Ammon's horn (tissue), 1 donor: Measurements from ENCODE around the gene ZNF789.
"Not testable (repeated sequence)": the region's sequence is repeated elsewhere in the genome, so short reads cannot be mapped to it uniquely, and the experiment has no call there.

Experiments
- DNase-seq: peaks from one replicate; pipeline ENCODE4 v3.0.0-alpha.2; 2016; ENCODE audit warnings: low spot score

Gene ZNF789

DNA sequence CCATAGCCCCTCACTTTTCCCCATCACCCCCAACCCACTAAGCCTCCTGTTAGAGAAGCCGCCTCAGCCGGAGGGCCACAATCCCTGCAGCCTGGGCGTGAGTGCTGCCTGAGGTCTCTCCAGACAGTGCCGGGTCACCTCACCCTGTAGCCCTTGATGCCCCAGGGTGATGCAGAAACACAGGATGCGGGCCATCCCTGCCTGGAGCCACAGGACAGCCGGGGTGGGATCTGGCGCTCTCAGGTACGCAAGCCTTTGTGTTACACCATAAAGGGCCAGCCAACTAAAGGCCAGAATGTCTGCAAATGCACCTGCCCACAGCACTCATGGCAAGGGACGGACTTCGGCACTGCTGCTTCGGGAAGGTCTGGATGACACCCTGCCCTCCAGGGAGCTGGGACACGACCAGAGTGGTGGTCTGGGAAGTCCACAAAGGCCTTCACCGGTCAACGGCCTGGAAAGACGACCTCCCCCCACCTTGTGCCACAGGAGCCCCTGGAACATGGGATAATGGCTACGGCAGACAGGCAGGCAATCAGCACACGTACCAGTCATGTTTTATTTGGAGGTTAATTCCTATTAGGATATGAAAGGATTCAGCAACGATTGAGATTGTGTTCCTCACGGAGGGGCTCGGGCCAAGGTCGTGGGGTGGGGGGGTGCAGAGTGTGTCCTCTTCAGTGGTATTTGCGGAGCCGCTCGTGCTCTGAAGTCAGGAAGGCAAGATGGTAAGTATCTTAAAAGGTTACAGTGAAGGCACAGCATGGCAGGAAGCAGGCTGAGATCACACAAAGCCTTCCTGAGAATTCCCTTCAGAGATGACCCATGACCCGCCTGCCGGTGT, 14.8 kb upstream of the ZNF789 start:
- DNase-seq = no peak

DNA sequence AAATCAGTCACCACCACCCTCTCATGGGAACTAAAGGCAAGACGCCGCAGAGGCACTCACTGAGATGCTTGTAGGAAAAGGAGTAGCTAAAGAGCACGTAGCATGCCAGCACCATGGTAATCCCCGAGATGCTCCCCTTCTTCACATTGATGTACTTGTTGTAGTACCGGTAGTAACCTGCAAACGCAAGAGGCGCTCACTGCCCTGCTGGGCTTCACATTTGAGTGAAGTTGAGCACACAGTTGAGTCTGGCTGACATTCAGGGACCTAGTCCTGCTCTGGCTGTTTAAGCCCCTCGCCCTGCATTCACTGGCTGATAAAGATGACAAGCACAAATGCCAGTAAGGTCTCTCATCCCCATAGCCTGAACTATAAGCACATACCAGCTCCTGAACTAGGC, 13.6 kb upstream of the ZNF789 start:
- DNase-seq = no peak

DNA sequence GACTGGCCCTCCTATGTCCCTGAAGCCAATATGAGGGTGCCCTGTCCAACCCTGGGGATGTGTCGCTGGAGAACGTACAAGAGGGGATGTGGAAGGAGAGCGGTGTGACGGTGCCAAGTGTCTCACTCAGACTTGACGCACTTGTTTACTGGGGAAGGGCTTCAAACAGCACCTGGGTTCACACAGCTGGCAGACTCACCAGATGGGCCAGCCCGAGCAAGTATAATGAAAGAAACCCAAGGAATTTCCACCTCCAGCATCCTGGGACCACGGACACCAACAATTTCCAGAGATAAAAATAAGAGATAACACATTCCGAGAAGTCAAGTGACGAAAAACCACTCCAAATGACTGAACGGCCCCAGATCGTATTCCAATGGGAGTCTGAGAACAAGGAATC, 12.0 kb upstream of the ZNF789 start:
- no peak for DNase-seq

DNA sequence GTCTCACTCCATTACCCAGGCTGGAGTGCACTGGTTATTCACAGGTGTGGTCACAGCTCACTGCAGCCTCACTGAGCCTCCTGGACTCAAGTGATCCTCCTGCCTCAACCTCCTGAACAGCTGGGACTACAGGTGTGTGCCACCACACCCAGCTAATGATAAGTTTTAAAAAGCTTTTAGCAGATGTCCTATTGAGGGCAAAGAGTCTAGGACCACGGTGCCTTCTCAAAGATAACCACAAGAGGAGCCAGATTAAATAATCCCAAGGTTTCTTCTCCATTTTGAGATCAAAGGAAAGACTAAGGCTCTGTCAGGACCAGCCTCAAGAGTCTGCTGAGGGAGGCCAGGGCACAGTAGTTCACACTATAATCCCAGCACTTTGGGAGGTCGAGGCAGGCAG, 11.5 kb upstream of the ZNF789 start:
- DNase-seq = no peak

DNA sequence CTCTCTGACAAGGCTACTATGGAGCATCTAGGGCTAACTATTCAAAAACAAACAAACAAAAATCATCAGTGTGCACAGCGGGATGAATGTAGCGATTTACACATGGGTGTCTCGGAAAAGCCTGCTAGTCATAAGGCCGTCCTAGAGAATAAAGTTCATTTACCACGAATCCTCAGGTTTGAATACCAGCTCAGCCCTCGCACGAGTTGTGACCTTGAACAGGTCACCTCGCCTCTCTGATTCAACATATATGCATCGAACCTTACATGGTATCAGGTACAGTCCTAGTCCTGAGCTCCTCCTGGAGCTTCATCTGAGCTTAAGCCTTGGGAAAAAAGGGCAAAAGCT, 7.3 kb upstream of the ZNF789 start:
- DNase-seq = no peak

DNA sequence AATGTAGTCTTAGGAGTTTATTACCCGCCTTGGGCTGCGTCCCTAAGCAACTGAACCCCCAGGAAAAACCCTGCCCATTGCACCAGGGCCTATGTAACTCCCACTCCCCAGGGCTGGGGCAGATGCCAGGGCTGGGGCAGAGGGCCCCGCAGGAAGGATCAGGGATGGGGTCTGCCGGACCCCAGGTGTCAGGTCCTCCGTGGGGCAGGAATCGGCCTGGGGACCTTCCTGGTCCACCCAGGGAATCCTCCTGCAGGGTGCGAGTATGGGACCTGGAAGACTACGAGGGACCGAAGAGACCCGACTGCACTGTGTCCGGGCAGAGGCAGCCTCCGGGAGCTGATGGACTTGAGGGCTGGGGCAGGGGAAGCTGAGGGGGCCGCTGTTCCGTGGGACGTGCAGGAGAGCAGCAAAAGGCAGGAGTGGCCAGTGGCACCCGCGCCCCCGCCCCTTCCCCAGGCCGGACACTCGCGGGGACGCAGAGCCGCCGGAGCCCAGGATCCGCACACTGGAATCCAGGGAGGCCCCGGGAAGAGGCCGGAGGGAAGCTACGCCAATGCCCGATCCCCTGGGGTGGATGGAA, 4.3 kb upstream of the ZNF789 start:
- DNase-seq = no peak

DNA sequence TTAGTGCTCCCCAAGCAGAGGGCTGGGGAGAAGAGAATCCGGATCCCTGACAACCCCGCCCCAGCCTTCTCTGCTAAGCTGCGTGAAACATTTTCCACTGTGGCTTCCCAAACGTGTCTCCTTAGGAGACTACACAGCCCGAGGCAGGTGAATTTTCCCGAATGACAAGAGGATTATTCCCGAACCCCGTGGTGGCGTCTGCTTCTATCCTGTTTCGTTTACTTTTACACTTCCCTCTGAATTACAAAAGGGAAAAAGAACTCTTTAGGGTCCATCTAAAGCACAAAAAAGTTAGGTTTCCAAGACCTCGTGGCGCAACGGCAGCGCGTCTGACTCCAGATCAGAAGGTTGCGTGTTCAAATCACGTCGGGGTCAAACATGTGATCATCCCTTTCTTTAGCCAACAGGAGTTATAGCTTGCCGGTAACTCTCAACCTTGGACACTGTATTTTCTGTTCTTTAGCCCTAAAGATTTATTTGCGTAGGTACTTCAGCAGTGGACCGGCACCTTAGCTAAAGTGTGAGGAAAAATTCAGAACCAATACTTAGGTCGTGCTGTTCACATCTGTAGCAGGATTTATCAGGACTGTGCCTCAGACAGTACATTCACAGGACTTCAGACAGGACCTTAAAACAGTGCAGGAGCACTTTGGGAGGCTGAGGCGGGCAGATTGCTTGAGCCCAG, 3.2 kb upstream of the ZNF789 start:
- no peak for DNase-seq

DNA sequence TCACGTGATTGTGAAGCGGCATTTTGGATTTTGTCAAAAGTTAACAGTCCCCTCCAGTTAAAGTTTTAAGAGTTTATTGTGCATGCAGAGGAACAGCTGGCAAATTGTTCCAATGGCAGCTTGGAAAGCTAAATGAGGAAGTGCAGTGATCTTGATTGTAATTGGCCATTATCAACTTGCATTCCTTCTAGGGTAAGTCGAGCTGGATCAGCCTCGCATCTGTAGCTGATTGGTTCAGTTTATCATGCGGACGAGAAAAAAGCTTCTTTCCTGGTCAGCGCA, 566 bp downstream of the ZNF789 start:
- DNase-seq = peak; percentile 45

DNA sequence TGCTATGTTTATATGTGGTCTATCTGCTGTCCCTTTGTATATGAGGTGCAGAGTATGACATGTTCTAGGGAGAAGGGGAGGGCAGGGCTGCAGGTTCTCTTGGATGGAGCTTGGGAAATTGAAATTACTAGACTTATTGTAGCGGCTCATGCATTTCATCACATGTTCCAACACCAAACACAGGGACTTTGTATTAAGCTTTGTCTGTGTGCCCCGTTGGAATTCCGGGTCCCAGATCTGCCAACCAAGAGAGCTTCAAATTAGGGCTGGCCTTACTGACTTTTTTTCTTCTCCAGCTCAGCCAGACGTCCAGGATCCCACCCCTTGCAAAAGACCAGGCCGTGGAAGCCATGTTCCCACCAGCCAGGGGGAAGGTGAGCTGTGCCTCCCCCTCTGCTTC, 3.4 kb downstream of the ZNF789 start:
- DNase-seq = no peak

DNA sequence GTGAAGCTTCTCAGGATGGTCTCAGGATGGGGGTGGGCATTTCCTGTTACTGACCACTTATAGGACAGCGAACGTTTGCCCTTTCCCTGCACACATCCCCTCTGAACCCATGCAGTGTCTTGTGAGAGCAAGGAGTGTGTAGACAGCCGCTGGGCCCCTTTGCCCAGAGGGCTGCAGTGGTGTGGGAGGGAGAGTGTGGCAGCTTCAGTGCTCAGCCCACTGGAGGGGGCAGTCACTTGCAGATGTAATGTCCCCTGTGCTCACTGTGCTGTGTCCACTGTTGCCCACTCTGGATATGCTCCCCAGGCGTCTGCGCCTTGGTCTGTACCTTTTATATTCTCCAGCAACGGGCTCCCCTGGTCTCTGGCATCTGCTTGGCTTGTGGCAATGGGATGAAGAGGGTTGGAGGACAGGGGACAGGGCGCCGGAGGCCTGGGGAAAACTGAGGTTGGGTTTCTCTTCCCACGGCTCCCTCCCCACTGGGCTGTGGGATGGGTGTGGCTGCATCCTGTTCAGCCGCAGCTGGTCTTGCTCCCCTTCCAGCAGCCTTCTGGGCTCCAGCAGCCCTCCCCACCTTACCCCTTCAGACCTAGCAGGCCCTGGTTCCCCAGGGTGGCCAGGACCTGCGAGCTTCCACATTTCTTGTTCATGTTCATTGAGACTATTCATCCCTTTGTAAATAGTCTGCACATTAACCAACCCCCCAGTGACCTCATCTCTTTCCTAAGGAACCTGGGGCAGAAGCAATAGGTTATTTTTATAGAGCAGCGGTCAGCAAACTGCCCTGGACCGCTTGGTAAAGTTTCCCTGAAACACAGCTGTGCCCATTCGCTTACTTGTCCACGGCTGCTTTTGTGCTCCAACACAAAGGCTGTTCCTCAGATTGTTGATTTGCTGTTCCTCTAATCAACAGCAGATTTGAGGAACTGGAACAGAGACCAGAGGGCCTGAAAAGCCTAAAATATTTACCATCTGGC, 6.1 kb downstream of the ZNF789 start:
- DNase-seq = no peak

DNA sequence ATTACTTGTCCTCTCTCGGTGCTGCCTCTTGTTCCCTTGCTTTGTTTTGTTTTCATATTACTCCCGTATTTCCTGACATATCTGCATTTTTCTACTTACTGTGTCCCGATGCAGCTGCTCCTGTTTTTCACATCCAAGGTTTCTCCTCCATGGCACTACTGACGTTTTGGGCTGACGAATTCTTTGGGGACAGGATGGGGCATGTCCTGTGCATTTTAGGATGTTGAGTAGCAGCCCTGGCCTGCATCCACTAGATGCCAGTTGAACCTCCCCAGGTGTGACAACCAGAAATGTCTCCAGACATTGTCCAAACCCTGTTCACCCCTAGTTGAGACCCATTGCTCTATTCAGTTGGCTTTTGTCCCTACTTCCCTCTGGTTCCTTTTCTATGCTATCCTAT, 12.4 kb downstream of the ZNF789 start:
- no peak for DNase-seq

DNA sequence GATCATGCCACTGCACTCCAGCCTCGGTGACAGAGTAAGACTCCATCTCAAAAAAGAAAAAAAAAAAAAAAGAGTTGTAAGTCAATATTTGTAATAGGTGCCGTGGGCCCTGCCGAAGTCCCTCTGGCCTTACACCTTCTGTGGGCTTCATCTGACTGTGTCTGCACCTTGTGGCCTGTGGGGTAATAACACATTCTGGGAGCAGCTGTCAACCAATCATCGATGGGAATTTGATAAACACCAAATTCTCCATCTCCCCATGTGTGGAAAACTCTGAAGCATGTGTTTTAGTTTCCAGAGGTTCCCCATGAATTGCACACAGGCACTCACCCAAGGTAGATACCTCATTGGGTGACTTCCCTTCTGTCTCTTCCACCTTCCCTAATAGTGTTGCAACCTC, 16.5 kb downstream of the ZNF789 start:
- DNase-seq = no peak

DNA sequence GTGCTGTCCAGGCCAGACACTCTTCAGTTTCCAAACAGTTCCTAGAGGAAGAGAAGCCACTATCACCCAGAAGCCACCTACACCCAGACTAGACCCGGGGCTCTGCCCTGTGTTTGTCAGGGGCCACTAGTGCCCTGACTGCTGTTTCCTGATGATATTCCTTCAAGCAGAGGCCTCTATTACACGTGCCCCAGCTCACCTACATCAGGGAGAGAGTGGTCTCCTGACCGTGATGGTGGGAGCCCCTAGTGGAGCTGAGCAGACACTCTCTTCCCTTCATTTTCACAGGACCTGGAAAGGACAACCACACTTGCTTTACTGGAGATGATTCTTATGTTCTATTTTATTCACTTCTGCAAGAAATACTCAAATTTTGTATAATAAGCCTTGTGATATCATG, 18.2 kb downstream of the ZNF789 start:
- no peak for DNase-seq

DNA sequence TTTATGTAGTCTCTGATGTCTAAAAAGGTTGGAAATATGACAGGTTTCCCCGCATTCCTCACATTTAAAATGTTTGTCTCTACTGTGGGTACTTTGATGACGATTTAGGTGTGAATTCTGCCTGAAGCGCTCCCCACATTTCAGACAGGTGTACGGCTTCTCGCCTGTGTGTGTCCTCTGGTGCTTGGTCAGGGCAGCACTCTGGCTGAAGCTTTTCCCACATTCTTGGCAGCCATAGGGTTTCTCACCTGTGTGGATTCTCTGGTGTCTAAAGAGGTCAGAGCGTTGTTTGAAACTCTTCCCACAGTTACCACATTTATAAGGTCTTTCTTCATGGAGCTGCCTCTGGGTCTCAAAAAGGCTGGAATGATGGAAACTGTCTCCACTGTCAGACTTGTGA, 21.1 kb downstream of the ZNF789 start:
- DNase-seq = no peak

DNA sequence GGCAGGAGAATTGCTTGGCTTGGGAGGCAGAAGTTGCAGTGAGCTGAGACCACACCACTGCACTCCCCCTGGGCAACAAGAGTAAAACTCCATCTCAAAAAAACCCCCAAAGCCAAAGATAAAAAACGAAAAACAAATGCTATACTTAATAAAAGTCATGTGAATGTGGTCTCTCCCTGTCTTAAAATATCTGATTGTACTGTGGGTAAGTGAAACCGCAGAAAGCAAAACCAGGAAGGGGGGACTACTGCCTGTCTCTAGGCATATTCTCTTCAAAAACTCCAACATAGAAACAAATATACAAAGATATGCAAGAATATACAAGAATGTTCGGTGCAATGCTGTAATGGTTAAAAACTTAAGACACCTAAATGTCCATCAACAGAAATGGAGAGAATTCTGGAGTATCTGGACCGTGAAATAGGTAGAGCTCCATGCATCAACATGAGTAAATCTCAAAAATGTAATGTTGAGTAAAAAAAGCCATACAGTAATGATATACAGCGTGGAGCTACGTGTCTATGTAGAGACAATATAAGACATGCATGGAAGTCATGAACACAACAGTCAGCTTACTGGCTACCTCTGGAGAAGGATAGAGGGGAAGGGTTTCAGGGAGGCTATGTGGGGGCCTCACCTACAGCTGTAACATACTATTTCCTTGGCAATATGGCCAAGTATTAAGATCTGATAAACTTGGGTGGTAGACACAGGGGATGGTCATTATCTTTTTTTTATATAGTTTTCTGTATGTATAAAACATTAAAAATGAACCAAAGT, 25.3 kb downstream of the ZNF789 start:
- no peak for DNase-seq

DNA sequence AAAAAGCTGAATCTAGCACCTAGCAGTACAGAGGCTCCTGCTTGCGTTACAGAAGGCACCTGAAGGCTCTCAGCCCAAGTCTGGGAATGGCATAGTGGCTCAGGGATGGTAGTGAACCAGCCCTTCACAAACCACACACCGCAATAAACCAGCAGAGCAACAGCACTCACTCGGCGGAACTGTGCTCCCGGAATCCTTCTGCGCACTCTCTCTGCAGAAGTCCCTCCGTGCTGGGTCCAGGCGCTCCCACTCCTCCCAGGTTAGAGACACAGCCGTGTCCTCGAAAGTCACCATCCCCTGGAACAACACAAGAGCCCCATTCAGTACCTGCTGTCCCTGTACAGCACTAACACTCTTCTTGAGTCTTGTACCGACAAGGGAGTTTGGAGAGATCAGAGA, 25.9 kb downstream of the ZNF789 start:
- no peak for DNase-seq

DNA sequence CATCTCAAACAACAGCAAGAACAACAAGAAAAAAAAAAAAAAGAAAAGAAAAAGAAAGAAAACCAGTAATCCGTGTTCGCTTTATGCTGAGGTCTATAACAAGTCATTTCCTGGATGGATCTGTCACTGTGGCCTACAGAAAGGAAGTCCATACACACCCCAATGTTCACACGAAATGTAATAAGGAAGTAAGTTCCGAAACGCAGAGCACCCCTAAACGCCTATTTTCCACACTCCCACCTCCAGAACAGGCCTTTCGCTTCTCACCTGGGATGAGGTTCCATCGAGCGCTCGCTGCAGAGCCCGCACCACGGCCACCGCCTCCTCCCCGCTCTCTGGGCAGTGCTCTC, 26.7 kb downstream of the ZNF789 start:
- no peak for DNase-seq

DNA sequence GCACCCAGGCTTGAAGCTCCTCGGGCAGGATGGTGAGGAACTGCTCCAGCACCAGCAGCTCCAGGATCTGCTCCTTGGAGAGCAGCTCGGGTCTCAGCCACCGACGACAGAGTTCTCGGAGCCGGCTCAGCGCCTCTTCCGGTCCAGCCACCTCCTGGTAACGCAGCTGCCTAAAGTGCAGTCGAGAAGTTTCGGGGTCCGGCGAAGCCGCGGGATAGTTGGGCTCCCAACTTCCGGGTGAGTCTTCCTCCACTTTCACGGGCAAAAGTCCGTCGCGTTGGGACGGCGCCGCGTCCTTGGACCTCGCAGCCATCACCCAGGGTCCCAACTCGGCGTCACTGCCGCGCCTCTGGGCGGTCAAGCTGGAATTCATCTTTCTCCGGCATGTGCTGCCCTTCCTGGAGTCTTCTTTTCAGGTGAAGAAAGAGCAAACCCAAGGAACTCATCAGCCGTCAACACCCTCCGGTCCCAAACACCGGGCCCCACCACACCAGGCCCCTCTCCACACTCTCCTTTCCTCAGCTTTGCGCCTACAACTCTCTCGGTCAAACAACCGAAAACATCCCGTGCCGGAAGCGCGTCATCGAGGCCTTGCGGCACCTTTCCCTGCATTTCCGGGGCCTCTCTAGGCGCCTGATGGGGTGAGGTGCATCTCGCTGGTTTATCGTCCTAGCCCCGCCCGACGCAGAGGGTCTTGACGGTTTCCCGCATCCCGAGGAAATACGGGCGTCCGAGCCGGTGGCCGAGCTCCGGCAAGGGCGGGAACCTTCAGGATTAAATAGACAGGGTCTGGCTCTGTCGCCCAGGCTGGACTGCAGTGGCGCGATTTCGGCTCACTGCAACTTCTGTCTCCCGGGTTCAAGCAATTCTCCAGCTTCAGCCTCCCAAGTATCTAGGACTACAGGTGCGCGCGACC, 27.3 kb downstream of the ZNF789 start, which contains the start of gene ZNF394:
Gene ZNF394, minus strand, starts transcription at position 561 of the 916 bp plus-strand sequence. Its CDS starts 188 bp downstream, at position 373.
- peak; percentile 96 for DNase-seq

DNA sequence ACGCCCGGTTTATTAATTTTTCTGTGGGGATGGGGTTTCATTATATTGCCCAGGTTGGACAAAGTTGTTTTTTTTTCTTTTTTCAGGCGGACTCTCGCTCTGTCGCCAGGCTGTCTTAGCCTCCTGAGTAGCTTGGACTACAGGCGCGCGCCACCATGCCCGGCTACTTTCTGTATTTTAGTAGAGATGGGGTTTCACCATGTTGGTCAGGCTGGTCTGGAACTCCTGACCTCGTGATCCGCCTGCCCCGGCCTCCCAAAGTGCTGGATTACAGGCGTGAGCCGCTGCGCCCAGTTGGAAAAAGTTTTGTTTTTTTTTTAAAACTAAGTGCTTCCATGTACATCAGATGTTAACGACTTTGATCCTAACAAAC, 27.9 kb downstream of the ZNF789 start:
- no peak for DNase-seq

DNA sequence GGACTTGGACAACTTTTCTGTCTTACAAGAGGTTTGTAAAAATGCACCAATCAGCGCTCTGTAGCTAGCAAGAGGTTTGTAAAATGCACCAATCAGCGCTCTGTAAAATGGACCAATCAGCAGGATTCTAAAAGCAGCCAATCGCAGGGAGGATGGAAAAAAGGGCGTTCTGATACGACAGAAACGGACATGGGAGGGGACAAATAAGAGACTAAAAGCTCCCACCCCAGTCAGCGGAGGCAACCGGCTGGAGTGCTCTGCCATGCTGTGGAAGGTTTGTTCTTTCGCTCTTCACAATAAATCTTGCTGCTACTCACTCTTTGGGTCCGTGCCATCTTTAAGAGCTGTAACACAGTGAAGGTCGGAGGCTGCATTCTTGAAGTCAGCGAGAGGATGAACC, 28.5 kb downstream of the ZNF789 start:
- DNase-seq = not testable (repeated sequence)

DNA sequence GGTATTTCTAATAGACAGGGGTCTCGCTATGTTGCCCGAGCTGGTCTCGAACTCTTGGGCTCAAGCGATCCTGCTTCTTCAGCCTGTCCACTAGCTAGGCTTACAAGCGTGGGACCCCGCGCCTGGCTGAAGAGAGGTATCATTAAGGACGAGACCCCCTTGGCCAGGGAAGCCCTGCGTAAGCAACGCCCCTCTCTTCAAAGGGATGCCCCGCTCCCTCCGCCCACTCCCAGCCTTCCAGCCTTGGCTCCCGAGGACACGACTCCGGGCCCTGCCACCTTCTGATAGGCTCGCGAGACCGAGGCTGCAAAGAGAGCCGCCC, 31.6 kb downstream of the ZNF789 start:
- DNase-seq = peak; percentile 98
